Sigmoid colon (tissue), 7 donors: ENCODE measurements around the gene USP13. TPM values are rescaled to one million over a fixed set of nuclear protein-coding genes. Genes with fewer than 3 reads are reported as not detected.

Experiments
- DNase-seq: peaks from one replicate; pipeline ENCODE4 v3.0.0-alpha.2; 2019
- H3K27ac ChIP-seq, 4 donors: fragments of 200-600 bp; sonication (generic); one replicate each; pipeline ENCODE4 v1.5.1; 2016 to 2019; ENCODE audit warnings: mild to moderate bottlenecking in 1 of 4
- H3K27me3 ChIP-seq, 3 donors: fragments of 200-600 bp; sonication (generic); one replicate each; pipeline ENCODE4 v1.5.1; 2019; ENCODE audit warnings: mild to moderate bottlenecking in 1 of 3
- H3K36me3 ChIP-seq, 4 donors: fragments of 200-600 bp; sonication (generic); one replicate each; pipeline ENCODE4 v1.5.1; 2016 to 2019
- H3K4me1 ChIP-seq, 4 donors: fragments of 200-600 bp; sonication (generic); one replicate each; pipeline ENCODE4 v1.5.1; 2017 to 2019
- H3K4me3 ChIP-seq, 4 donors: fragments of 200-600 bp; sonication (generic); one replicate each; pipeline ENCODE4 v1.5.1; 2017 to 2019; ENCODE audit warnings: mild to moderate bottlenecking in 2 of 4, moderate library complexity in 1 of 4
- H3K9me3 ChIP-seq, 4 donors: fragments of 200-600 bp in 3 of 4; sonication (generic) in 3 of 4; one replicate each; pipeline versions ENCODE4 v1.5.1 to v1.6.1; 2013 to 2019
- CTCF ChIP-seq, 4 experiments: fragments of 450-650 bp in 3 of 4; fragments of 200-600 bp in 1 of 4; IDR thresholded peaks; one replicate each; pipeline ENCODE4 v1.5.1; 2016 to 2019; ENCODE audit warnings: antibody characterized with exemption in 4 of 4, mild to moderate bottlenecking in 3 of 4, moderate library complexity in 2 of 4
- EP300 ChIP-seq, 4 donors: sonication (generic); formaldehyde crosslinking; IDR thresholded peaks; one replicate each; pipeline ENCODE4 v1.6.1; 2017; ENCODE audit warnings: antibody characterized with exemption in 4 of 4
- POLR2A ChIP-seq, 2 donors: fragments of 450-650 bp; IDR thresholded peaks; one replicate each; pipeline ENCODE4 v1.6.1; 2016; ENCODE audit warnings: antibody characterized with exemption in 2 of 2, mild to moderate bottlenecking in 2 of 2, moderate library complexity in 2 of 2
- POLR2AphosphoS5 ChIP-seq, 4 donors: sonication (generic); formaldehyde crosslinking; IDR thresholded peaks; one replicate each; pipeline ENCODE4 v1.6.1; 2017; ENCODE audit warnings: antibody characterized with exemption in 4 of 4
- WGBS, 2 donors: extraction: QIAGEN DNeasy Blood & Tissue Kit; methylation state at CpG; one replicate each; pipeline ENCODE4 v1.1.7; 2013; 5-methylcytosine and 5-hydroxymethylcytosine counted together
- intact Hi-C: fragments of 100-400 bp; cut with DNase I; formaldehyde crosslinking; loops from one replicate; pipeline ENCODE4 v1.15.1; 2023
- polyA plus RNA-seq, 3 donors: library from polyadenylated mRNA; stranded (reverse); fragments of 200-250 nt; gene quantifications; one replicate each; pipeline ENCODE4 v1.2.3, GENCODE V29; 2013
- total RNA-seq, 4 donors: library from RNA; depleted of rRNA; stranded (reverse); fragments of >200 nt; gene quantifications; one replicate each; pipeline ENCODE4 v1.1.0, GENCODE V29; 2016
- donor health status: healthy with polysubstance abuse.
- donor health status: Bipolar disorder and iron deficiency.
- donor health status: healthy.

Gene USP13
- total and polyA plus RNA-seq, 7 donors, result 0.69 to 11.1 (median 7.2) TPM

- 71 to 80% methylated on average over 4 of the region's 4 CpGs for WGBS, 2 donors
These were observed 35.2 kb downstream of the USP13 start for GRCh38 chr3:179687967-179688535.

DNA sequence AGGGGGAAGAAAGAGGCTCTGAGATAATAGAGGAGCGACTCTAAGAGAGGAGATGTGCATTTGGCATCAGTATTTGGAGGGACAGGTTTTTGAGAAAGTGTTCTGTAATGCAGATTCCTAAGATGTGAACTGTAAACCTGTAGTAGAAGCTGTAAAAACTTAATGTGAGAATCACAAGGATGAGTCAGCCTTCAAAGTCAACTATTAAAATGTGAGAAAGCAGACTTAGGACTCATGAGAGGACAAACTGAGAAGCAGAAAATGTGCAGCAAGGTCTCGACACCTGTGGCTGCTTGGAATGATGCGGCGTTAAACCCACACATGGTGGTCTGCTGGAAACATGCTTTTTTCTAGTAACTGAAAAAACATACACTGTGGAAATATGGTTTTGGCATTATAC, 36.0 kb downstream of the USP13 start:
- 88 to 92% methylated on average over 4 of the region's 4 CpGs for WGBS, 2 donors
- Histone ChIP-seq H3K36me3 (peaks cover 0 to 7% (median 0%) of the 10 kb centered on the region in 4 donors), H3K9me3 (no peaks in the 10 kb centered on the region), H3K4me1 (peaks cover 0 to 8% (median 0%) of the 10 kb centered on the region in 4 donors), H3K27ac (no peak overlapping the region), H3K4me3 (no peak overlapping the region), H3K27me3 (no peaks in the 10 kb centered on the region)
- DNase-seq, result no peak
- no peak for TF ChIP-seq EP300 (IDR thresholded peaks at IDR 0.05)
- TF ChIP-seq CTCF (IDR thresholded peaks at IDR 0.05), result no peak
- TF ChIP-seq POLR2AphosphoS5 (IDR thresholded peaks at IDR 0.05), result no peak
- no peak for TF ChIP-seq POLR2A (IDR thresholded peaks at IDR 0.05)
- intact Hi-C loops, result no loop called here

More at GRCh38 chr3:179687967-179688535, 35.2 kb downstream of the USP13 start:
- intact Hi-C loops, result no loop called here
- no peak overlapping the region for H3K4me3 ChIP-seq
- DNase-seq, result no peak
- H3K4me1 ChIP-seq, result peaks cover 0 to 8% (median 0%) of the 10 kb centered on the region in 4 donors
- no peaks in the 10 kb centered on the region for H3K27me3 ChIP-seq
- H3K27ac ChIP-seq, result no peak overlapping the region
- no peak for TF ChIP-seq POLR2AphosphoS5 (IDR thresholded peaks at IDR 0.05)
- no peak for TF ChIP-seq POLR2A (IDR thresholded peaks at IDR 0.05)
- TF ChIP-seq EP300 (IDR thresholded peaks at IDR 0.05), result no peak
- no peak for TF ChIP-seq CTCF (IDR thresholded peaks at IDR 0.05)
- H3K9me3 ChIP-seq, result no peaks in the 10 kb centered on the region
- H3K36me3 ChIP-seq, result peaks cover 0 to 7% (median 0%) of the 10 kb centered on the region in 4 donors

- TF ChIP-seq CTCF (IDR thresholded peaks at IDR 0.05) (no peak), EP300 (IDR thresholded peaks at IDR 0.05) (no peak), POLR2A (IDR thresholded peaks at IDR 0.05) (no peak), POLR2AphosphoS5 (IDR thresholded peaks at IDR 0.05) (no peak)
- no peak overlapping the region for H3K4me3 ChIP-seq
- H3K27ac ChIP-seq, result no peak overlapping the region
- H3K27me3 ChIP-seq, result no peaks in the 10 kb centered on the region
- DNase-seq, result no peak
- intact Hi-C loops, result no loop called here
- WGBS, 2 donors, result 90 to 96% methylated on average over 6 of the region's 6 CpGs
- H3K4me1 ChIP-seq, result no peaks in the 10 kb centered on the region
- no peaks in the 10 kb centered on the region for H3K9me3 ChIP-seq
- H3K36me3 ChIP-seq, result peaks cover 0 to 7% (median 0%) of the 10 kb centered on the region in 4 donors
These were observed 41.9 kb downstream of the USP13 start for GRCh38 chr3:179694731-179695130.

GRCh38 chr3:179695672-179696313, 43.0 kb downstream of the USP13 start:
- H3K27ac ChIP-seq, result no peak overlapping the region
- no peak for DNase-seq
- H3K27me3 ChIP-seq, result no peaks in the 10 kb centered on the region
- H3K4me1 ChIP-seq, result no peaks in the 10 kb centered on the region
- H3K36me3 ChIP-seq, result peaks cover 0 to 1% (median 0%) of the 10 kb centered on the region in 4 donors
- no peak overlapping the region for H3K4me3 ChIP-seq
- intact Hi-C loops, result no loop called here
- TF ChIP-seq CTCF (IDR thresholded peaks at IDR 0.05), result no peak
- no peak for TF ChIP-seq EP300 (IDR thresholded peaks at IDR 0.05)
- no peak for TF ChIP-seq POLR2A (IDR thresholded peaks at IDR 0.05)
- no peak for TF ChIP-seq POLR2AphosphoS5 (IDR thresholded peaks at IDR 0.05)
- WGBS, 2 donors, result 78 to 84% methylated on average over 4 of the region's 4 CpGs
- H3K9me3 ChIP-seq, result no peaks in the 10 kb centered on the region
